Endometrial microvascular endothelial cells (primary cell): ENCODE measurements around the gene ASPRV1. TPM values are rescaled to one million over a fixed set of nuclear protein-coding genes. Genes with fewer than 3 reads are reported as not detected.

ENCODE experiments used
- in situ Hi-C: cut with HindIII; loops from 2 replicates; pipeline ENCODE4 v1.10.0; 2017; ENCODE audit warnings: low sequenced_read_pairs, low pct_unique_long_range_greater_than_20kb; ENCODE audit errors: inconsistent ontology term
- total RNA-seq: library from RNA; depleted of rRNA; stranded (reverse); fragments of >200 nt; gene quantifications from one replicate; pipeline ENCODE4 v1.2.3, GENCODE V29; 2015; ENCODE audit errors: inconsistent ontology term

Gene ASPRV1
- total RNA-seq, 1 donor from 2014 or later, result not detected

DNA sequence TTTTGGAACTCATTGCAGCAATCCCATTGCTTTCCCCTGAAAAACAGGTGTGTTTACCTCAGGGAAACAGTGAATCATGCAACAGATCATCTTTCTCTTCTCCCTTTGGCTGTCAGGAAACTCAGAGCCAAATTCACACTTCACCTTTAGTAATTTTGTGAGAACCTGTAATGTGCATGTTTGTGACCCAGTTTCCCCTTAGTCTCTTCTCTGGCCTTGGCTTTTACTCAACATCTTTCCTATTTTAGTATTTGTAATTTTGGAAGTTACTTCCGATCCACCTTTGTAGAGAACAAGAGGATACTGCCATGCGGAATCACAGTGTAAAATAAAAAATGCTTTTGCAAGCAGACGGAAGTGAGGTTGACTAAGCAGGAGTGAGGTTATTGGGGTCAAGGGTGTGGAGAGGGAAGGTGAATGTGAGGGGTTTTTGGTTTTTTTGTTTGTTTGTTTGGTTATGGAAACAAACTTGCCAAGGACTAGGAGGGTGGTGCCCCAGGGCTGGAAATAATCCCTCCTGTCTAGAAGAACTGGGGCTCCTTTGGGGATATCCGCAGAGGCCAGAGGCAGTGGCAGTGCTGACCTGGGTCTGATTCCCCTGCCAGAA is 14.0 kb downstream of the ASPRV1 start:
- in situ Hi-C loops, result loop anchor here (25.0 kb wide), 1 partner anchor 140 kb away; the partner anchor contains the start of gene PCBP1

DNA sequence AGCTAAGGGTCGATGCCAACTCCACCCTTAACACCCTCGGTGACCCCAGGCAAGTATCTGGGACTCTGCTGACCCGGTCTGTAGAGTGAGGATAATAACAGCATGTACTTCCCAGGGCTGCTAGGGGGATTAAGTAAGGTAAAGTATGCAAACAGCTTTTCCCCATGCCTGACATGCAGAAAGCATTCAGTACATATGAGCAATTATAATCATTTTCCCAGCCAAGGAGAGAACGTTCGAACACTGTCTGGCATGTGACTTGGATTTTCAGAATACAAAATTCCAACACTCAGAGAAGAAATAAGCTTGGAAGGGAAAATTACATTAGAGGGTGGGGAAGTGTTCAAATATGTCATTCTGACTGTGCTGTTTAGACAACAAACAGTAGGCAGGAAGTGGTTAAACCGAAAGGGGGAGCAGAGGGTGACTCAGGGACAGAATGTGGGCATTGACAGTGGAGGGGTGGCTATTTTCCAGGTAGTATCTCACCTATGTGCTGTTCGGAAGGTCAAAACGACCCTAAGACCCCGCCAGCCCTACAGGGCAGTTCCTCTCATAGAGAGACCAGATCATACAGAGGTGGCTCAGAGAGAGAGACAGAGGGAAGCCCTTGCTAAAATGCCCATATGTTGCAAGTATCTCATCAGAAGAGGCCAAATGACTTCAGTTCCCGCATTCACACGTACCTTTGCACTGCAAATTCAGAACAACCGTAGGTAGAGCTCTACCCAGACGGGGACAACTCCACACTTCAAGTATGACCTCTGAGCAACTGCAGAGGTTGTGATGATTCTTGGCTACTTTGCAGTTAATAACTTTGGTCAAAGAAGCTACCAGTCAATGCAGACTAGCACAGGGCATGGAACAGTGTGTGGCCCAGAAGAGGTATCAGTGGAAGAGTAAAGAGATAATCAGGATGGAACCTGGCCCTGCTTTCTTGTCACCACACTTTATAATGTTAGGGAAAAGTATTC is 14.8 kb downstream of the ASPRV1 start:
- in situ Hi-C loops, result loop anchor here (25.0 kb wide), 1 partner anchor 141 kb away; the partner anchor contains the start of gene PCBP1

DNA sequence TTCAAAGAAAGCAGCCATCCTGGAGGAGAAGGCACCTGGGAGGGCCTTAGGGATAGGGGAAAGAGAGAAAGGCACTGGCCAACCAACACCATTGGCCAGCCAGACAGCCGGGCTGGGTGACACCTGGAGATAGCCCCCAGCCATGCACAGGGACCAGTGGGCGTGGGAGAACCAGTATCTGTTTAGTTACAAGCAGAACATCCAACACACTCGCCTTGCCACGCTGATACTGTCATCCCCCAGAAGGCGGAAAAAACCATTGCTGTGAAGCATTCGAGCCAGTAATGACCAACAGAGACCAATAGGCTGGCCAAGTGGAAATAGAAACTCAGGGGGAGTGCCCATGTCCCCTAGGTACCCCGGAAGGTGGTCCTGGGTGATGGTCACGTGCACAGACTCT is 15.5 kb downstream of the ASPRV1 start:
- in situ Hi-C loops, result loop anchor here (25.0 kb wide), 1 partner anchor 141 kb away; the partner anchor contains the start of gene PCBP1

DNA sequence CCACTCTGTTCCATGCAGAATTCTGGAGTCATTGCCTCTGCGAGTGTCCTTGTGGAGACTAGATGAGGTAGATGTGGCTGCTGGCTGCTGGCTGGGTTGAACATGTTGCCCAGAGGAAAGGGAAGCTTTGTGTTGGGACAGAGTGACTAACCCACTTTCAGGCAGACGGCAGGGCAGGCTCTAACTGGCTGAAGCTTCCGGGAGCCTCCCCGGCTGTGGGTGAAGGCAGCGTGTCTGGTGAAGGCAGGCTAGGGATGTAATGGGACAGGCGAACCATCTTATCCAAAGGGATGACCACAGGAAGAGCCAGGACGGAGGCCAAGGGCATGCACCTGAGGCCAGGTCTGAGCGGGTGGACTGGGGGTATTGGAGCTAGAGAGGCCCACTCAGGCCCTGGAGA is 16.0 kb downstream of the ASPRV1 start:
- in situ Hi-C loops, result loop anchor here (25.0 kb wide), 1 partner anchor 142 kb away; the partner anchor contains the start of gene PCBP1

DNA sequence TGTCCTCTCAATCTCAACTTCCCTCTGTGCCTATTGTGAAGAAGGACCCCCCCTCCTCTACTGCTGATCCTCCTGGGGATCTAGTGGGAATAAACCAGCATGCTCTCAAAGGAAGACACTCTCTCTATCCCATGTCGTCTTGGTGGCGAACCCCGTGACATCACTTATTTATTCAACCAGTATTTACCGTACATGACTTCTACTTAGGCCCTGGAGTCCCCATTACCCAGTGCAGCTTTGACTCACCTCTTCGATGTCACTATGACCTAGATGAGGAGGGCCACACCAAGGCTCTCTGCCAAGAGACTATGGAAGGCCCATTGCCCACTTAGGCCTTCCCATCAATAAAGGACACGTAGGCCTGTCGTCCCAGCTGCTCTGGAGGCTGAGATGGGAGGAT is 16.7 kb downstream of the ASPRV1 start:
- in situ Hi-C loops, result loop anchor here (25.0 kb wide), 1 partner anchor 143 kb away; the partner anchor contains the start of gene PCBP1

DNA sequence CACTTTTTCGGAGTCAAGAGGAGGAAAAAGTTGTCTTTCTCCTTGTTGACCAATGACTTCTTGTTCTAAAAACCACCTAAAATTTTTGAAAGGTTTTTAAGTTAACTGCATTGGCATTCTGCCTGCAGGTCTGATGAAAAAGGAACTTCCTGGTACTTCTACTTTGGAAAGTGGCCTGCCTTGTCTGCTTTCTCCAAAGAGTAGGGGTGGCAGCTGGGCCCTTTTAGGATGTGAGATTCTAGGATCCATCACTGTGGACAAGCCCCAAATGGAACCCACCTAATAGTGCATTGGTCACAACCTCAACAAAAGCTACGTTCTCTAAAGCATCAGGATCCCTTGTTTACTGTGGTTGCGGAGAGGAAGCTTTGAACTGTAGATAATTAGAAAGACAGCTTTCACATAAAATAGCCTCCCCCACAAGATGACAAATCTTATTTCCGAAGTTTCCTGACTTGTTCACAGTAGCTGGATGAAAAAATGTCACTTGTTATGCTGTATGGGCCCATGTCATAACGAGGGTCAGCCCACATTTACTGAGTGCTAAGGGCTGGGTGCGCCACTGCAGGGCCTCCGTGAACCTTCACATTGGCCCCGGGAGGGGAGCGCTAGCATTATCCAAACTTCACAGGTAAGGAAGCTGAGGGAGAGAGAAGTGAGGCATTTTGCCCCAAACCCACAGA is 17.4 kb downstream of the ASPRV1 start:
- in situ Hi-C loops, result loop anchor here (25.0 kb wide), 1 partner anchor 143 kb away; the partner anchor contains the start of gene PCBP1

DNA sequence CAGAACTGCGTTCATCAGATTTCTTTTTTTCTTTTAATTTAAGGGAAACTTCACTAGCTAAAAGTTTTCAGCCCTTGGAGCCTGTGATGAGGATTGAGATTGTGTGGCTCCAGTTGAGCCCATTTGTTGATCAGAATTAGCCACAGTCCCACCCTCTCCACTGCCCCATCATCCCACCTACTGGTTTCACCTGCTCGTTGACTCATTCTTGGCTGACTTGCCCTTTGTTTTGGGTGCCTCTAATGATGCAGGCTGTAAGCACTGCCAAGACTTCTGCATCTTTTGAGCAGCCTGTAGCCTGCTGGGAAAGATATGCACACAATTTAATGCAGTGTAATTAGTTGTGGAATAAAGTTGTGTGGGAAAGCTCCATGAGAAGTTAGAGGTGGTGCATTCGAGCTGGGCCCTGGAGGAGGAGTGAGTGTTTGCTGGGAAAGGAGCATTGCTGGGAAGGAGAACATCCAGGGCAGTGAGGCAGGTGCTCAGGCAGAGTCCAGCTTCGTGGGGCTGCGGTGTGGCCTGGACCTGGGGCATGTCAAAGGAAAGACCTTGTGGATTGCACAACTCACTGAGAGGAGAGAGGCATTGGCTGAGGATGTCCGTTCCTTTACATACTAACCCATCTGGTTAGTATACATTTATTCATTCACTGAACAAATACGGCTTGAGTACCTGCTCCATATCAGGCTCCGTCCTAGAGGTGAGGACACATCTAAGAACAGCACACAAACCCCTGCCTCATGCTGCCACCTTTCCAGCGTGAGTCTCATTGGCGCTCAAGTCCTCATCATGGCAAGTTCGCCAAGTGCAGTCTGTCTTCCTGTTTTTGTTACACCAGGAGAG is 18.2 kb downstream of the ASPRV1 start:
- in situ Hi-C loops, result loop anchor here (25.0 kb wide), 1 partner anchor 144 kb away; the partner anchor contains the start of gene PCBP1

DNA sequence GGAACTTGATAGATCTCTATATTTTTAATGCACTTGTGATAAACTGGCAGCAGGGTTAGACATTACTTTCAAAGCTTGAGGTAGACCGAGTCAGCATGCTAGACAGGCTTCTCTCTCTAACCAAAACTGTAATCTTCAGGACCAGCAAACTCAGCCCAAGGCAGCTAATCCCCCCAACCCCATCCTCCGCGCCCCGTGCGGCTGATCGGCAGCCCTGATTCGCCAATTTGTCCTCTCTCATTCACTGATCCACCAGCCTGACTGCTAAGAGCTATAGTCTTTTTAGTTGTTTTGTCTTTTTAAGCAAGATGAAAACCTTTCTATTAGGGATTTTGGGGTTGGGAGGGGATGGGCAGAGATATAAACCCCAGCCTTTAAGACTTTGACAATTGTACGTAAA is 20.7 kb downstream of the ASPRV1 start:
- in situ Hi-C loops, result loop anchor here (25.0 kb wide), 1 partner anchor 147 kb away; the partner anchor contains the start of gene PCBP1

DNA sequence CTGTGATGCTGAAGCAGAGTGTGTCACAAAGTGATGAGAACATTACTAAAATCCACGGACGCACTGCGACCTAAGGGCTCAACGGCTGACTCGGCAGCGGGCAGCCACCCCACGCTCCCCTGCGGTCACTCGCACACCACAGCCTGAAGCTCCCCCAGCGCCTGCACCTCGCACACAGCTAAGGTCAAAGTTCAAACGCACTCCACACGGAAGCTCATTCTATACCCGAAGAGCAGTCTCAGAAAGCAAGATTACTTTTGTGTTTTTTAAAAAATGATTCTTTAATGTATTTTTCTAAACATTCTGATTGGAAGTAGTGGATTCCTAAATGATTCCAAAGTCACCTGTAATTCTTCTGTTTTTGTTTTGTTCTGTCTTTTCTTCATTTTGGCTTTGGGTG is 21.7 kb downstream of the ASPRV1 start:
- in situ Hi-C loops, result loop anchor here (25.0 kb wide), 1 partner anchor 148 kb away; the partner anchor contains the start of gene PCBP1

DNA sequence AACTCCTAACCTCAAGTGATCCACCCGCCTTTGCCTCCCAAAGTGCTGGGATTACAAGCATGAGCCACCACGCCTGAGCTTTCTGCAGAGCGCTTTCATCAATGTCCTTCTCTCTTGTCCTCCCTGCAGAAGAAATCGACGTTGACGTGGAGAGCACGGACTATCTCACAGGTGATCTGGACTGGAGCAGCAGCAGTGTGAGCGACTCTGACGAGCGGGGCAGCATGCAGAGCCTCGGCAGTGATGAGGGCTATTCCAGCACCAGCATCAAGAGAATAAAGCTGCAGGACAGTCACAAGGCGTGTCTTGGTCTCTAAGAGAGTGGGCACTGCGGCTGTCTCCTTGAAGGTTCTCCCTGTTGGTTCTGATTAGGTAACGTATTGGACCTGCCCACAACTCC is 23.5 kb downstream of the ASPRV1 start:
- in situ Hi-C loops, result loop anchor here (25.0 kb wide), 1 partner anchor 149 kb away; the partner anchor contains the start of gene PCBP1

DNA sequence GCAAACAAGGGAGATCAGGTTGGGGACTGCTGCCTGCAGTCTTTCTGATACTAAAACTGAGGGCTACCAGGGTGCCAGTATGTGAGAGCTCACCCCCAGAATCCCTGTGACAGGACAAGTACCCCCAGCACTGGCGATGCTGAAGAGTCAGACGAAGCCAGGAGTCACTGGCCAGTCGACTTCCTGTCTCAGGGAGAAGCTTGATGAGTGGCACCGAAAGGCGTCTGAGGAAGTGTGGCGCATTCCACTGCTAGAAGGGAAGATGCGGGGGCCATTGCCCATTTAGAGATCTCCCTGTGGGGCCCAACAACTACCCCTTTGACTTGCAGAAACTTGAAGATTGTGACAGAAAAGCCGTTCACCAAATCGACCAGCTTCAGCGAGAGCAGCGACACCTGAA is 24.5 kb downstream of the ASPRV1 start:
- in situ Hi-C loops, result loop anchor here (25.0 kb wide), 1 partner anchor 150 kb away; the partner anchor contains the start of gene PCBP1

DNA sequence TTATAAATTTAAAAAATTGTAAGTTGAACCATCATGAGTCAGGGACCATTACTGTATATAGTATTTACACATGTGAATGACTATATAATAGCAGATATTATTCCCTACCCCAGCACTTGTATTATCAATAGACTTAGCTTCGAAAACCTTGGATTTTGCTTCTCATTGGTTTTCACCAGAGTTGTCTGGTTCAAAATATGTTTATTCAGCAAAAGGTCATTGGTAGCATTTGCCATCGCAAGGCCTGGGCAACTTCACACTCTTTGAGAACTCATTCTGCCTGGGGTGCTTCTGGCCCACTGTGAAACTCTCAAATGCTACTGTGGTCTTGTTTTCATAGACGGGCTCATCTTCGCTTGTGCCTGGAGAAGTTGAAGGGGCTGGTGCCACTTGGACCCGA is 26.4 kb downstream of the ASPRV1 start:
- in situ Hi-C loops, result loop anchor here (25.0 kb wide), 1 partner anchor 152 kb away; the partner anchor contains the start of gene PCBP1

DNA sequence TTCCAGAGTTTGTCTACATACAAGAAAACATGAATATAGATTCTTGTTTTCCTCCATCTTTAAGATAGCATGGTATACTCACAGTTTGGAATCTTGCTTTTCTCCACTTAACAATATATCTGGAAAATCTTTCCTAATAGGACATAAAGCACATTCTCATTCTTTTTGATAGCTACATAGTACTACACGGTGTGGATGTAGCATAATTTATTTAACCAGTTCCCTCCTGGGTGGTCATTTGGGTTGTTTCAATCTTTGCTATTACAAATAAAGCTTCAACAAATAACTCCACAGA is 26.9 kb downstream of the ASPRV1 start:
- in situ Hi-C loops, result loop anchor here (25.0 kb wide), 1 partner anchor 153 kb away; the partner anchor contains the start of gene PCBP1

DNA sequence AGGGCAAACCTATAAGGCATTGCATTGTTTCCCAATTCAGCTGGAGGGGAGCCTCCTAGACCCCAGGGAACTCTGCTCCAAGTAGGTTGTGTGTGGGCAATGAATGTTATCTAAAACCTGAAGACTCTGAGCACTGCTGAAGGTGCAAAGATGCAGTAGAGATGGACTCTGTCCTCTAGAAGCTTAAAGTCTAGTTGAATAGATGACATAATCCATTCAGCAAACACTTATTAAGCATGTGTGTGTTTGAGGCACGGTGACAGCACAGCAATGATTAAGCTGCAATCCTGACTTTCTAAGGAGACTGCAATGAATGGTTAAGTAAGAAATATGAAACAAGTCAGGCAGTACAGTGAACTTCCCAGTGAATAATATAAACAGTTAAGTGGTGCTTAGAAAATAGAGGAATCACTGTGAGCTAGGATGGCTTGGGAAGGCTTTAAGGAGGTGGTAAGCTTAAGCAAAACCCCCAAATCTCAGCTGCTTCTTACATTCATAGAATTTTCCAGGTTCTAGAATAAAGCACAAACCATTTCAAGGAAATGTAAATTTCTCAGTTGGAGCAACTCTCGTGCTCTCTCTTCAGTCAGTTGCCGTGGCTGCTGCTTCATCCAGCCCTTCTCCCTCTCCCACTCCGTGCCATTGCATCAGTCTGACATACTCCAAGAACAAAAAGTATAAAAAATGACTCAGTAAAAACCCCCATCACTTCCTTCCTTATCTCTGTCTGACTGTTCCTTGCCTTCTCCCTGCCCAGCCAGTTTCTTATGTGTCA is 27.4 kb downstream of the ASPRV1 start:
- in situ Hi-C loops, result loop anchor here (25.0 kb wide), 1 partner anchor 153 kb away; the partner anchor contains the start of gene PCBP1

DNA sequence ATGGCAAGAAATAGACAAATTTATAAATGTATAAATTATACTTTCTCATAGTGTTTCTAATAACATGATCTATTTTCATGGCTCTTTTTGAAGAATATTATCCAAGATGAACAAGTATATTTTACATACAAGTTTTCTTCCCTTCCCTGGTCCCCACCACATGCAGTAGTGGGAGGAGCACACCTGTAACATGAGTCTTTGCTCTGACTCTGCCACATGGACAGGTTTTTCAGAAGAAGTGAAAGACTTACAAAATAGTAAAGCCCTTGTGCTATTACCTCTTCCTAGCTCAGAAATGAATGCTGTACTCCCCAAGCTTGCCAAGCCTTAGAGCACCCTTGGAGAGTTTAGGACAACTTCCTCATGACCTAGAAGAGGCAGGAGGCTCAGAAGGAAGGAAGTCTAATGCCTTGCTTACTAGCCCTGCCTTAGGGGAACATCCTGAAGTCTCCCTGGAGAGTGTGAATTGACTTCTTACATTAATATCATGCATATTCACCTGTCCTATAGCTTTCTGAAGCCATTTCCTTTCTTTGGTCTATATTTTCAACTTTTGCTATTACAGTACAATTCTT is 28.1 kb downstream of the ASPRV1 start:
- in situ Hi-C loops, result loop anchor here (25.0 kb wide), 1 partner anchor 154 kb away; the partner anchor contains the start of gene PCBP1

DNA sequence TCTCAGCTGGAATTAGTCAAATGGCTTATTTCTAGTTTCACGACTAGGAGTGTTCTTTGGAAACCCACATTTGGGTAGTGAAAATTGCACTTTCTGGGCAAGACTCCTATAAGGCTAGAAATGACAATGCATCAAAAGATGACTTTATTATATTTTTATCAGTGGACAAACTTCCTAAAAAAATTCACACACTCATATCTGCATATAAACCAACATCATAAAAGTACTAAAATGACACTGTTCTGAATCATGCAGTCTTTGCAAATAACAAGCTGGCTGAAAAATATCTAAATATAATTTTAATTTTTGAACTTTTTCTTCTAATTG is 28.9 kb downstream of the ASPRV1 start:
- in situ Hi-C loops, result loop anchor here (25.0 kb wide), 1 partner anchor 155 kb away; the partner anchor contains the start of gene PCBP1
